Measurements from ENCODE around the gene IQCH. TPM values are rescaled to one million over a fixed set of nuclear protein-coding genes. Genes with fewer than 3 reads are reported as not detected.

IQCH gene
- total RNA-seq, 1 donor from 2014 or later = 0.93 TPM

DNA sequence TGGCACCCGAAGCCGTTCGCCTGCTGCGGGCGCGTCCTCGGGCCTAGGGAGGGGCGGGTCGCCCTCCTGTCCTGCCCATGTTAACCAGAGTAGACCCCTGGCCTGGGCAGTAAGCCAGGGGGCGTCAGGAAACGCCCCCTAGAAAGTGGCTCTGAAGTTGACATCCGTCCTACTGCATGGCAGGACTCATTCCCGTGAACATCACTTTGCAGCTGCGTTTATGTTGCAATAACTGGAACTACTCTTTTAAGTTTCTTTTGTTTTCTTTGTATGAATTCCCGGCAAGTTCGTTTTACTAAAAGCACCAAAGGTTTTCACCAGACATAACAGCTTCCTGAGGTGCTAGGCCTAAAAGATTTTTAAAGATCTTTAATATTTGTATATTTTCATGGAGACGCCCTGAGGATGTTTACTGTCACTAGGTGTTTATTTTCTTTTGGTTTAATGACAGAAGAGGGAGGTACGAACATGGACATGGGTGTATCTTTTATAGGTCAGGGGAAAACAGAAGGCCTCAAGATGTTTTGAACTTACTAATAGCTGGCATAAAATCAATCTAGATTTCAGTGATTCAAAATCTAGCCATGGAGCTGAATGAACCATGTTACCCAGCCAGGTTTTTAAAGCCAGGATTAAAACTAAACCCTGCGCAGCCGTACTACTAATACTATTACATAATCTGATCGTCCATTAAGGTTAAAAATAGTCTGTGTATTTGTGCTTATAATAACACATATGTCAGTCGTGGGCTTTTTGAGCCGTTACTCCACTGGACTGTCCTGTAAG lies 267.4 kb downstream of the IQCH start:
- intact Hi-C loops (cut with micrococcal nuclease) = loop anchor here (1.0 to 10.0 kb wide), 5 partner anchors 21 to 755 kb away; partner anchors contain the start of genes FEM1B and MAP2K5

DNA sequence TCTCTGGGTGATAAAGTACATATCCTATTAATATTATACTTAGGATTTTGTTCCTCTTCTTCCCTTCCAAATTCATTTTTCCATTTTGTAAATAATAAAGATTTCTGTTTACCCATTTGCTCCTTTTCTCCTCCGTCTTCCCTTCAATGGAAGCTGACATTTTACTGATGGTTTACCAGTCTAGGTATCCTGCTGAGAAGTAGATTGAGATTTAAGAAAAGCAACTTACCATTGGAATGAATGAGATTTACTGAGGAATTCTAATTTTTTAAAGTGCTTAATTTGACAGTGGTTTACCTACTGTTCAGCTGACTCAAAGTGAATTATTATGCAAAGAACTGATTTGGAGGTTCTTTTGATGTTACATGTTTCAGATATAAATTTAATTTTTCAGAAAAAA lies 268.7 kb downstream of the IQCH start:
- intact Hi-C loops (cut with micrococcal nuclease) = loop anchor here (5.0 to 10.0 kb wide), 3 partner anchors 241 to 314 kb away; no protein-coding TSS in a partner anchor

- intact Hi-C loops (cut with micrococcal nuclease) = loop anchor here (5.0 to 10.0 kb wide), 3 partner anchors 241 to 313 kb away; no protein-coding TSS in a partner anchor
Observed at GRCh38 chr15:67524235-67524634, 269.6 kb downstream of the IQCH start.

- intact Hi-C loops (cut with micrococcal nuclease) = loop anchor here (10.0 kb wide), 1 partner anchor 236 kb away; no protein-coding TSS in a partner anchor
Observed at GRCh38 chr15:67528513-67528912, 273.9 kb downstream of the IQCH start.

GRCh38 chr15:67531379-67531914 lies 276.9 kb downstream of the IQCH start:
- intact Hi-C loops (cut with micrococcal nuclease) = no loop called here

DNA sequence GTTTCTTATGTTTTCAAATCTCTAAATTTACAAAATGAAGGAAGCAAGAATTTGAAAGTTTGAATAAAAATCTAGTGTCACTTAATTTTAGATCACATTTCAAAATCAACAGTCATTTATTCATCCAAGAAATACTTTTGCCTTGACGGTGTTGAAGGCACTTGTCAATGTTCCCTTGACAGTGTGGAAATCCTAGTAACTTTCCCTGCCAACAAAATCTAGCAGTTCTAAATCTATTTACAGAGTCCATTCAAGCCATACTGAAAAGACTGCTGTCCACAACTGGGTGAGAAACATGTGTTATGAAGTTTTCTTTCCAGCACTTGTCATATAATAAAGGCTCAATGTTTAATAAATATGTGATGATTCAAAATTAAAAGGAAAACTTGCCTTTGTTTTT lies 279.3 kb downstream of the IQCH start:
- intact Hi-C loops (cut with micrococcal nuclease) = no loop called here

- intact Hi-C loops (cut with micrococcal nuclease) = no loop called here
Observed at GRCh38 chr15:67534360-67534759, 279.8 kb downstream of the IQCH start.

GRCh38 chr15:67537771-67538170 lies 283.2 kb downstream of the IQCH start:
- intact Hi-C loops (cut with micrococcal nuclease) = no loop called here

DNA sequence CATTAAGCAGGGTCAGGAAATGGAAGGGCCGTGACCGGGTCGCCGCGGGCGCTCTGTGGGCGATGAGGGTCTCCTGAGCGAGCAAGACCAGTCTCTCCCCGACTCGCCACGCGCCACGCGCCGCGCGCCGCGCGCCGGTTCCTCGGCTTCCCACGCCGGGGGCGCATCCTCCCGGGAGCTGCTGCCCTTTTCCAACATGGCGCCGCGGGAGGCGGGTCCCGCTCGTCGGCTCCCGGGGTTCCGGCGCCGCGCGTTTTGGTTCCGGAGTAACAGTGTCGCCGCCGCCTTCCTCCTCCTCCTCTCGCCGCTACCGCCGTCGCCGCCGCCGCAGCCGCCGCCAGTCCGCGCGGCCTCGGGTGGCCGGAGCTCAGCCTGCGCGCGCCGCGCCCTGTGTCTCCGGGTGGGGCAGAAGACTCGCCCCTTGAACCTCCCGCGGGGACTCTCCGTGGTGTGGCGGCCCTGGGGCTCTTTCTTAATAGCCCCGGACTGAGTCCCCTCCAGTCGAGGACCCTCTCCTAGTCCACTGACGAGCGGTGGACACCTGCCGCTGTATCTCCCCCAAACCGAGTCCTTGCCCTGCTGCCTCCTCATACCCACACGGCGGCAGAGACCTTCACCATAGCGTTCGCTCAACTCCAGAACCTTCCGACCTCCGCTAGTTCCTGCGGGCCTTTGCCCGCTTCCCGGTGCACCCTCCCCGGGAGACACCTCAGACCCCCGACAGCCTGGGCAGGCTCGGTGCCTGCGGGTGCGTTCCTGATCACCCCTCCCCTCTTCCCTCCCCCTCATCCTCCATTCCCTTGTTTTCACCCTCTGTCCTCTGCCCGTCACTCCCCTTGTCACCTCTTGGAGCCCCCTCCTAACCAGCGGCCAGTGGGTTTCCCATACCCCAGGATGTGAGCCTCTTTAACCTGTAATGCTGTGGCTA lies 288.1 kb downstream of the IQCH start, which contains the start of gene MAP2K5:
Gene MAP2K5, plus strand, starts transcription at position 284 of the 928 bp plus-strand sequence. Its CDS starts 633 bp downstream, at position 917.
- intact Hi-C loops (cut with micrococcal nuclease) = loop anchor here (2.0 to 5.0 kb wide), 3 partner anchors 22 to 300 kb away; partner anchors contain the start of gene C15orf61

DNA sequence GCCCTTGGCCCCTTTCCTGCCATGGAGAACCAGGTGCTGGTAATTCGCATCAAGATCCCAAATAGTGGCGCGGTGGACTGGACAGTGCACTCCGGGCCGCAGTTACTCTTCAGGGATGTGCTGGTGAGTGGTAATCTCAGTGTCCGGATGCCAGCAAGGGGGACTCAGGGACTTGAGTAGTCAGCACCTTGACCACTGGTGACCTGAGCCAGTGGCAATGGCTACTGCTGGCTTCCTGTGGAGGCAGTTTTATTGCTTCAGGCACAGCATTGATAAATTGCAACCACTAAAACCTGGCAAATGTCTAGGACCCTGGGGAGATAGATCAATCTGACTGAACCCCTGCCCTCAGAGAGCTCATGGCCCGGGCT lies 288.7 kb downstream of the IQCH start:
- intact Hi-C loops (cut with micrococcal nuclease) = loop anchor here (2.0 to 5.0 kb wide), 3 partner anchors 23 to 301 kb away; partner anchors contain the start of gene C15orf61

GRCh38 chr15:67544475-67544874 lies 289.9 kb downstream of the IQCH start:
- intact Hi-C loops (cut with micrococcal nuclease) = loop anchor here (5.0 kb wide), 2 partner anchors 293 to 302 kb away; no protein-coding TSS in a partner anchor

DNA sequence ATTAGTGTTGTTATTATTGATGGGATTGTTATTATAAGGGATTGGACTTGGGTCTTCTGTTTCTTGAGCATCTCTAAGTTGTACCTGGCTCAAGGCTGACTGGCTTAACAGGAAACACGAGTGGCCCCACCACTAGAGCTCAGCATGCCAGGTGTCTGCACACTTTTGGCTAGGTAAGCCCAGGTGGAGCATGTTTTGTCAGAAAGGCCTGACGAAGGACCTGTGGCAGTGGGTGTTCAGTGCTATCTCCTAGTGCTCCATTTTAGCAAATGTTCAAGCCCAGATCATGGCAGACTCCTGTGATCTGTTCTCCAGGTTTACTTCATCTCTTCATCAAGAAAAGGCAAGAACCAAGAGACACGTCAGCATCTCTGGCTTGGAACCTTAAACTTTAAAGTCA lies 291.3 kb downstream of the IQCH start:
- intact Hi-C loops (cut with micrococcal nuclease) = no loop called here

- intact Hi-C loops (cut with micrococcal nuclease) = no loop called here
Observed at GRCh38 chr15:67547064-67547463, 292.5 kb downstream of the IQCH start.

- intact Hi-C loops (cut with micrococcal nuclease) = no loop called here
Observed at GRCh38 chr15:67547836-67548235, 293.2 kb downstream of the IQCH start.

- intact Hi-C loops (cut with micrococcal nuclease) = no loop called here
Observed at GRCh38 chr15:67548236-67548852, 293.8 kb downstream of the IQCH start.

DNA sequence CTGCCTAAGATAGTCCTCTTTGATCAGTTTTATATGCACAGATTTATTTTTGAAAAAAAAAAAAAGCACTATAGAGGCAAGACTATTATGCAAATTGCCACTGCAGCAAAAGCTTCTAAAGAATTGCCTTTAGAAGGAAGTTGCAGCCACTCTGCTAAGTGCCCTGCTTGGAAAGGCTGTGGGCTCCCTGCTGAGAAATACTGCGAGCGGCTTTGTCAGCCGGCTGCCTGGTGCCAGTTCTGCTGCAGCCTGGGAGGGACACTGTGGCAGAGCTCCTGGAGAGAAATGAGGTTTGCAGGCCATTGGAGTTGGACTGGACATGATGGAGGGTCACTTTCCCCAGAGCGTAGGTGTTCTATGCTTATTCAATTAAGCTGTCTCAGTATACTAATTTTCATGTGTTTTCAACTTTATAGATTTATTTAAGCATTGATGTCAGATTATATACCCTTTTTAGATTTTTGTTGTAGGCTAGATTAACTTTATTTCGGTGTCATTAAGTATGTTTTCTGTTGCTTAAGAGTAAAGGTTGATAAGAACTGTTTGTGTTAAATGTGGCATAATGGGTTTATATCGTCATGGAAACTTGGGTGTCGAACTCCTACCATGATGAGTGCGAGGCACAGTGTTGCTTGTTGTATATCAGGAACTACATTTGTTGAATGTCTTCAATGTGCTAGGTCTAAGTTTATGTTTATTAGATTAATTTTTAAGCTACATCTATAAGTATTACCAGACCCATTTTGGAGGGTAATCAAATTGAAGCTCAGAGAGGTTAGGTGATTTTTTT lies 294.5 kb downstream of the IQCH start:
- intact Hi-C loops (cut with micrococcal nuclease) = no loop called here

DNA sequence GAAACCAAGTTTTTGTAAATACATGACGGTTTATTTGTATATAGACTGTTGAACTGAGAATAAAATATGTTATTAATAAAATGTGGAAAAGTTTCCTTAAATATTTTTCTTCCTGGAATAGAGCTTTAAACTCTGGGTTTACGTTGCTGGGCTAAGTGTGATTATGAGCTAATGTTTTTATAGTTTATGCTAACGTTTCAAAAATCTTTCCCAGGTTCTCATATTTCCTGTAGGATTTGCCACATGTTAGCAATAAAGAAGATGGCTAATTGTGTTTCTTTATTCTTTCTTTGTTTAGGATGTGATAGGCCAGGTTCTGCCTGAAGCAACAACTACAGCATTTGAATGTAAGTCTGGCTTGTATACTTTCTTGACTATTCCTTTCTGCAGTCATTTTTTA lies 295.1 kb downstream of the IQCH start:
- intact Hi-C loops (cut with micrococcal nuclease) = no loop called here

DNA sequence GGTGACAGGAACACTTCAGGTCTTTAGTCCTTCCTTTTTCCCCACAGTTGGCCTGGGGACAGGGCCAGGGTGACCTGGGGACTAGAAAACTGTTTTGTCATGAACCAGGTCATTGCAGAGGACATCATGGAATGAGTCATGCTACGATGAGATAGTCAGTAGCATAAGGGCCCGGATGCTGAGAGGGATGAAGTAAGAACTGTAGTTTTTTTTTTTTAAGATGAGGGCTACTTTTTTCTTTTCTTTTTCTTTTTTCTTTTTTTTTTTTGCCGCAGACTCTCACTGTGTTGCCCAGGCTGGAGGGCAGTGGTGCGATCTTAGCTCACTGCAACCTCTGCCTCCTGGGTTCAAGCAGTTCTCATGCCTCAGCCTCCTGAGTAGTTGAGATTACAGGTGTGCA lies 295.9 kb downstream of the IQCH start:
- intact Hi-C loops (cut with micrococcal nuclease) = no loop called here

DNA sequence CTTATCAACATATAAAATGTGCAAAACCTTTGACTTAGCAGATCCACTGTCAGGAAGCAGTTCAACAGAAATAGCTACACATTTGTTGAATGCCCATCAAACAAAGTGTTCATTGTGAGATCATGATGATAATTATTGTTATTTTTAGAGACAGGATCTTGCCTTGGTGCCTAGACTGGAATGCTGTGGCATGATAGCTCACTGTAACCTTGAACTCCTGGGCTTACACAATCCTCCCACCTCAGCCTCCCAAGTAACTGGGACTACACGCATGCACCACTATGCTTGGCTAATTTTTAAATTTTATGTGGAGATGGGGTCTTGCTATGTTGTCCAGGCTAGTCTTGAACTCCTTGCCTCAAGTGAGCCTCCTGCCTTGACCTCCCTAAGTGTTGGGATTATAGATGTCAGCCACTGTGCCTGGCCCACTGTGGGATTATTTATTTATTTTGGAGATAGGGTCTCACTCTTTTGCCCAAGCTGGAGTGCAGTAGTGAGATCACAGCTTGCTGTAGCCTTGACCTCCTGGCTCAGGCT lies 296.7 kb downstream of the IQCH start:
- intact Hi-C loops (cut with micrococcal nuclease) = no loop called here
